GM19043 (cell line): ENCODE results near the gene PSG2.
"Not testable (repeated sequence)": the region's sequence is repeated elsewhere in the genome, so short reads cannot be mapped to it uniquely, and the experiment has no call there.

Source experiments
- ATAC-seq: cut with Tn5 transposase; IDR thresholded peaks from one replicate; pipeline ENCODE4 v1.9.1; 2021; ENCODE audit warnings: low read depth; ENCODE audit not compliant: unreplicated experiment

The PSG2 gene

DNA sequence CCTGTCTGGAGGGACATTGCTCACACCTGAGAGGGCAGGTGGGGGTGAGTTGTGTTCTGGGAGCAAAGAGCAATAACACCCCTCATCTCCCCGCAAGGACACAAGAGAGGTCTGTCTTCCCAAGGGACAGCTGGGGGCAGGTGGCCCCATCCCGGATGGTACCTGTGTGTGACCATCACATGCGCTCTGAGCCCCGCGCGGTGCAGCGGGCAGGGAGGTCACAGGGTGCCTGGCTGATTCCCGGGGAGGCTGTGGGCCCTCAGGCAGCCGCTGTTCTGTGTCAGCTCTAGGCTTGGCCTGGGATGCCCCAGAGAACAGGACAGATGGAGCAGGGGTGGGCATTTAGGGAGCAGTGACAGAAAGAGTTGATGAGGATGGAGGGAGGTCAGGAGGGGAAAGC, 1.2 kb upstream of the PSG2 start:
- ATAC-seq: not testable (repeated sequence)

DNA sequence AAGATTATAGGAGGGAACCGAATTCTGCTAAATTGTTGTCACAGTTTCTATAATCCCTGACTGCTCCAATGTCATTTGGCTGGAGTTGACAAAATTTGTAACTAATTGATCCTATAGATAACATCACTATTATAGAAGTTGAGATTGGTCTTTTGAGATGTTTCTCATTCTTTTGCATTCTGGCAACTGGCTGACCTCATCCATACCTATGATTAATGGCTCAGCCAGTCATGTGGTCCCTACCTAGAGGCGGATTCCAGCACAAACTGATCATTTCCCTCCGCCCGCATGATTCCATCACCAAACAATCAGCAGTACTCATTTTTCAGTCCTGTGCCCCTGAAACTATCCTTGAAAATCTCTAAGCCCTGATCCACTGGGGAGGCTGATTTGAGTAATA, 4.2 kb downstream of the PSG2 start:
- no peak for ATAC-seq

DNA sequence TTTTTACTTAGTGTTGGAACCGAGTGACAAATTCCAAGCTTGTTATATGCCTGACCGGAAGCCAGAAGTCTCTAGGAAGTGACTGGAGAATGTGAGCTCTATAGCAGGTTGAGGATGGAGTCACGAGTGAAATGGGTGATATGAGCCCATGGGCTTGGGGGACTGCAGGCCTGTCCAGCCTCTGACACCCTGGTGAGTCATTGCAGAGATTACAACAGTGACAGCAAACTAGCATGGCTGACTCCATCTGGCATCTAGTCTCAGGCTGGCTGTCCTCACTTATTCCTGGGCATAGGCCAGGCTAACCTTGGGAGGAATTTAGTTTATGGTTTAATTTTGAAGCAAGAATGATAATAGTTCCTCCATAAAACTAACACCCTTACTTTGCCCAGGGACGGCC, 4.6 kb downstream of the PSG2 start:
- ATAC-seq: not testable (repeated sequence)

DNA sequence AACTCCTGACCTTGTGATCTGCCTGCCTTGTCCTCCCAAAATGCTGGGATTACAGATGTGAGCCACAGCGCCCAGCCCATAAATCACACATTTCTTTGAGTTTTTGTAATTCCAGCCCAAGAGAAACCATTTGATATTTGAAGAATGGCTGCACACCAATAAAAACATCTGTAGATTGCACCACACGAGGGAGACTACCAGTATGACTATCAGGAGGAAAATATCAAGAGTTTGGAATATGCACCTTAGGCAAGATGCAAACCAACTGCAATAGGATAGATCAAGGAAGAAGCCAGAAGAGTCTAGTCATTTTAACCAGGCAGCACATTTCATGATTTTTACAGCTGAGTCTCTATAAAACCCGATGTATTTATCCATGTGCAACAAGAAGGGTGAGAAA, 20.1 kb downstream of the PSG2 start:
- not testable (repeated sequence) for ATAC-seq

DNA sequence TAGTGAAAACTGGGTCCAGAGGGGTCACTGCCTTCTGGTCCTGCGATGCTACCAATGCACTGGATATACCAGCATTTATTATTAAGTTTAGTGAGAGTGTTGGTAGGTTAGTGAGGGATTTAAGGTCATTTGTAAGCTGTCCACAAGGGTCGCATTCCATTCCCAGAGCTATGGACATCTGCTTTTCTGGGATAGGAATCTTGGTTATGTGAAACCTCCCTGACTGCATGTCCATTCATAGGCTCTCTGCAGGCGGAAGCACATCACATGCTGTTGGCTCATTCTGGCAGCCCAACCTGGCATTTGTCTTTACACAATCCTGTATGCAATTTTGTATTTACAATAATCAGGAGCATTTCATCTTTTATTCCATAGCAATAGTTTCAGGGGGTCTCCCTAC, 21.2 kb downstream of the PSG2 start:
- ATAC-seq: not testable (repeated sequence)

DNA sequence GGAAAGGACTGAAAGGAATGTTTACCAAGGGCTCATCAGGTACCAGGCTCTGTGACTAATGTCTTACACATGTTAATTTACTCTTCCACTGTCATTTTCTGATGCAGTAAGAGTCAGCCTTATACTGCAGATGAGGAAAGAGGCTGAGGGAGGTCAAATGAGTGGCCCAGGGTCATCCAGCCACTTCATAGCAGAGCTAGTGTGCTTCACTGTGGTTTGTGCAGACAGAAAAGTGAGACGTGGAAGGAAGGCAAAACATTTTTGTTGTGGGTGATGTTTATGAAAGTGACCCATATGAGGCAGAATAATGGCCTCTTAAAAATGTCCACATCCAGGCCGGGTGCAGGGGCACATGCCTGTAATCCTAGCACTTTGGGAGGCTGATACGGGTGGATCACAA, 22.2 kb downstream of the PSG2 start:
- ATAC-seq: not testable (repeated sequence)

DNA sequence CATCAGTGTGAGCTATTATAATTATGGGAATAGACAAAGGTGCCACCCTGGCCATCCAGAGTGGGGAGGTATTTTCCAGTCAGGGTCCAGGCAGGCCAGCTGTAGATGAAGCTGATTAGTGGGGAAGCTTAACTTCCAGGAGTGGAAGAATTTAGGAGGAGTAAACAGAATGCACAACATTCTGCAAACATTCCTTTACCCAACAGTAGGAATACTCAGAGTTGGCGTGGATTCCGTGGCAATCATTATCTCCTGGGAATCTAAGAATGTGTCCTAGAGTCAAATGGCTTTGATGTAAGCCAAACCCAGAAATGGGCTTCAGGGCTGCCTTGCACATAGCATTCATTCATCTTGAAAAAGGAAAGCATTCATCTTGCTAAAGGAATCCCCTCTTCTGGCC, 23.0 kb downstream of the PSG2 start:
- ATAC-seq: not testable (repeated sequence)

DNA sequence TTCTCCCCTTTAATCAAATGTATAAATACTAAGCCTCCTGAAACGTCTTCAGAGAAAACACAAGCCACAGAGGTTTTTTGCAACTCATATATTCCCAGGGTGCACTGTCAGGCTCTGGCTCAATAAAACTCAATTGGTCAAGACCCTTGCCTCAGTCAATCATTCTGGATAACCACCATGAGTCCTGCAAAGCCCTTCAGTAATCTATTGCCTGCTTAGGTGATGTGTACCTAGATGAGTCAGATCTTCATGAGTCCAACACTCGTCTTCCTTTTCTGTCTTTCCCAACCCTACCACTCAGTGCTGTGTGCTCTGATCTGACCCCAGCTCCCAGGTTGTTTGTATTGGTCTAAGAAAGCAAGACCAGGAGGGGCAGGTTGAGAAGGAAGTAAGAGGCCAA, 24.1 kb downstream of the PSG2 start:
- not testable (repeated sequence) for ATAC-seq

DNA sequence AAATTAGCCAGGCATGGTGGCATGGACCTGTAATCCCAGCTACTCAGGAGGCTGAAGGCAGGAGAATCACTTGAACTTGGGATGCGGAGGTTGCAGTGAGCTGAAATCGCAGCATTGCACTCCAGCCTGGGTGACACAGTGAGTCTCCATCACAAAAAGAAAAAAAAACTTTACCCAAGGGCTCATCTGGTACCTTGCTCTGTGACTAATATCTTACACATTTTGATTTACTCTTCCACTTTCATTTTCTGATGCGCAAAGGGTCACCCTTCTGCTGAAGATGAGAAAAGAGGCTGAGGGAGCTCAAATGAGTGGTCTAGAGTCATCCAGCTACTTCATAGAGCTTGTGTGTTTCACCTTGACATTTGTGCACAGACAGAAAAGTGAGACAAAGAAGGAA, 34.5 kb downstream of the PSG2 start:
- not testable (repeated sequence) for ATAC-seq

DNA sequence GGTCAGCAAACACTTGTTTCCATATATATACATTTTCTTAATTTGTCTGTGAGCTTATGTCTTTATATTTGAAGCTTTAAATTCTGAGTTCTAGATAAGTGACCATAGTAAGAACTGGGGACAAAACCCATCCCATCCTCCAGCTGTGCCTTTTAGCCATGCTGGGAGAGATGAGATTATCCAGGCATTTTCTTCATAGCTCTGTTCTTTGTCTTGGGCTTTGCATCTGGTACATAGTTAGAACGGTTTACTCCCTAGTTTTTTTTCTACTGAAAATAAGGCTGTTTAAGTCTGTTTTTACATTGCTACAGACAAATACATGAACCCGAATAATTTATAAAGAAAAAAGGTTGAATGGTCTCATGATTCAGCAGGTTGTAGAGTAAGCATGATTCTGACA, 35.9 kb downstream of the PSG2 start:
- ATAC-seq: not testable (repeated sequence)

DNA sequence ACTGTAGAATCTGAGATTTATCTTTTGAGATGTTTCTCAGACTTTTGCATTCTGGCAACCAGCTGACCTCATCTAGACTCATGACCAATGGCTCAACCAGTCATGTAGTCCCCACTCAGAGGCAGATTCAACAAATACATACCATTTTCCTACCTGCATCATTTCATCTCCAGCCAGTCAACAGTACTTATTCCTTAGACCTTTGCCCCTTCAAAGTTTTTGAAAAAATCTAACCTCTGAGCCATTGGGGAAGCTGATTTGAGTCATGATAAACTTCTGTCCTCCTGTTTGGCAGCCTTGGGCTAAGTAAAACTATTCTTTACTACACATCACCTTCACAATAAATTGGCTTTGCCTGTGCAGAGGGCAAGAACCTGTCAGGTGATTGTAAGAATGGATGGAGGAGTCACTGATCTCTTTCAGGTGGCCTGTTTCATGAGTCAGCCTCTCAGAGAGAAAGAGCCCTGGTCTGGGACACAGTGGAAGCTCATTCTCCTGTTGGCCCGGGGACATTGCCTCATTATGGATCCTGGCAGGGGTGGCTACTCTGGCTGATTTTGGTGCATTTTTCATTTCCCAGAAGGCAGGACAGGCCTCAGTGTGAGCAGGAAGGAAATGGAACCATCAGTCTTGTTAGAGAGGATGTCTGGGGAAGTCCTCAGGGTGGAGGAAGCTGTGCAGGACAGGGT, 38.9 kb downstream of the PSG2 start:
- not testable (repeated sequence) for ATAC-seq

DNA sequence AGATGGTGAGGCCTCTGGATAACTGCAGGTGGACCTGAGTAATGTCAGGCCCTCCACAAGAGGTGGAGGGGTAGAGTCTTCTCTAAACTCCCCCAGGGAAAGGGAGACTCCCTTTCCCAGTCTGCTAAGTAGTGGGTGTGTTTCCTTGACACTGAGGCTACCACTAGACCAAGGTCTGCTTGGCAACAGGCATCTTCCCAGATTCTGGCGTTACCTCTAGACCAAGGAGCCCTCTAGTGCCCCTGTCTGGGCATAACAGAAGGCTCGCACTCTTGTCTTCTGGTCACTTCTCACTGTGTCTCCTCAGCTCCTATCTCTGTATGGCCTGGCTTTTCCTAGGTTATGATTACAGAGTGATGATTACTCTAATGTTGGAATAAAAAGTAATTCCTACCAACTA, 50.9 kb downstream of the PSG2 start:
- not testable (repeated sequence) for ATAC-seq

DNA sequence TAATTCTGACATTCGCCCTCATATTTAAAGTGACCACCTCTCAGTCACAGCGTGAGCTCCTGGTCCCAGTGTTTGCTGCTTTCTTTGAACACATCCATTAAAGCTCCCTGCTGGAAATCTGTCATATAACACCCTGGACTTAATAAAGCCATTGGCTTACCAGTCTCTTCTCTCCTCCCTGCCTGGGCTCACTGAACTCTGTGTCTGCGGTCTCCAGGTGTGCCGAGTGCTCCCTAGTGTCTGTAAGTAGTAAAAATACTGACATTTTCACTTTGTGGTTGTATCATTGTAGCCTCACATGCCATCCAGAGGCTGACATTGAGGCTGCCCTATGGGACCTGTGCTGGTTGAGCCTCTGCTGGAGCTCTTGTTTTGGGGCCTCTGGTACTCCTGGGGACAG, 53.6 kb downstream of the PSG2 start:
- ATAC-seq: no peak

DNA sequence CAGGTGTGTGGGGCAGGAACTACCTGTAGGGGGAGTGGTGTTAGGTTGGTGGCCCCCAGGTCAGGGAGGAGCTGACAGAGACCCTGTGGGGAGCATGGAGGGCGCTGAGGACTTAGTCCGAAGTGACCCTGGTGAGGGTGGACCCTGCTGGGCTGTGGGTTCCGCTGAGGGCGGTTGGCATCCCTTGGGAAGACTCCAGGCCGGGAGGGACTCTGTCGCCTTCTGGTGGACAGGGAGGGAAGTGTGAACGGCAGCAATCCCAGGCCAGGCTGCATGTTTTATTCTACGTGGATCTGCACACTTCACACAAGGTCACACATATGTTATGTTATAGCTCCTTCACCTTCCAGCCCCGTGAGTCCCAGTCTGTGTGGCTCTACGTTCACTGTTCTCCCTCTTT, 54.5 kb downstream of the PSG2 start:
- ATAC-seq: not testable (repeated sequence)

DNA sequence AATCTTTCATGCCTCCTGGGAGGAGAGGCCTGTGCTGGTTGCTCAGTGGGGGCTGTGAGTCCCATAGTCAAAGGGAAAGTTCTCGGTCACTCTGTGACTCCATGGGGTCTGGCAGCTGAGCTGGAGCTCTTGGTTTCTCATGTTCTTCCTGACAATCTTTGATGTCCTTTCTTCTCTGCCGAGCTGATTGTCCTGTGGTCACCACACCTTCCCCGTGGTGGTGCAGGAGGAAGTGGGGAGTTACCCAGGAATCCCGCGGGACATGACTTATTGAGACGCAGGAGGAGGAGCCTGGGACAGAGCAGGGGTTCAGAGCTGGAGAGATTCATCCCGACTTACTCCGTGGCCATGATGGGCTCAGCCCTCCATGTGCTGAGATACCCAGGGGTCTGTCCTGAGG, 55.4 kb downstream of the PSG2 start:
- ATAC-seq: not testable (repeated sequence)

DNA sequence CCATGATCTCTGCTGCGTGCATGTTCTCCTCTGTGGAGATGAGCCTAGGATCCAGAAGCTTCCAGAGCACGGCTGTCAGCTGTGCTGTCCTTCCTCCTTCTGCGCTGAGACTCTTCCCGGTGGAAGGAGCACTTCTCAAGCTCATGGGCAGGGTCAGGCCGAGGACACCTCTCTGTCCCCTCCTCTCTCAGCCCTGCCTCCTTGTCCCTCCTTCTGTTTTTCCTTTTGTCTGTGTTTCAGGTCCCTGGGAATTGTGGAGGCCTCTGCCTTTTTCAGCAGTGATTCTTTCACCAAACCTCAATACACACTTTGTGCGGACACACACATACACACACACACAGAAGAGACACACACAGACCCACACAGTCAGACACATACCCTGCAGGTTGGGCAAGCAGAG, 56.1 kb downstream of the PSG2 start, which contains the start of gene PSG11:
Gene PSG11, minus strand, starts transcription at position 101 of the 400 bp plus-strand sequence. Its CDS starts 97 bp downstream, at position 4.
- ATAC-seq: not testable (repeated sequence)

DNA sequence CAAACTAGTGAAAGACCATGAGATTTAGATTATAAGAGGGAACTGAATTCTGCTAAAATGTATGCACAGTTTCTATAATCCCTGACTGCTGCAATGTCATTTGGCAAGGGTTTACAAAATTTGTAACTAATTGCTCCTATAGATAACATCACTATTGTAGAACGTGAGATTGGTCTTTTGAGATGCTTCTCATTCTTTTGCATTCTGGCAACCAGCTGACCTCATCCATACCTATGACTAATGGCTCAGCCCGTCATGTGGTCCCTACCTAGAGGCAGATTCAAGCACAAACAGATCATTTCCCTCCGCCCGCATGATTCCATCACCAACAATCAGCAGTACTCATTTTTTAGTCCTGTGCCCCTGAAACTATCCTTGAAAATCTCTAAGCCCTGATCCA, 60.4 kb downstream of the PSG2 start:
- ATAC-seq: not testable (repeated sequence)

DNA sequence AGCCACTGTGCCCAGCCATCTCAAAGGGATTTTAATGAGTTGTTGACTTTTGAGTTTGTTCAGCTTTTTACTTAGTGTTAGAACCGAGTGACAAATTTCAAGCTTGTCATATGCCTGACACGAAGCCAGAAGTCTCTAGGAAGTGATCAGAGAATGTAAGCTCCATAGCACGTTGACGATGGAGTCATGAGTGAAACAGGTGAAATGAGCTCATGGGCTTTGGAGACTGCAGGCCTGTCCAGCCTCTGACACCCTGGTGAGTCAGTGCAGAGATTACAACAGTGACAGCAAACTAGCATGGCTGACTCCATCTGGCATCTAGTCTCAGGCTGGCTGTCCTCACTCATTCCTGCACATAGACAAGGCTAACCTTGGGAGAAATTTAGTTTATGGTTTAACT, 60.9 kb downstream of the PSG2 start:
- ATAC-seq: not testable (repeated sequence)

DNA sequence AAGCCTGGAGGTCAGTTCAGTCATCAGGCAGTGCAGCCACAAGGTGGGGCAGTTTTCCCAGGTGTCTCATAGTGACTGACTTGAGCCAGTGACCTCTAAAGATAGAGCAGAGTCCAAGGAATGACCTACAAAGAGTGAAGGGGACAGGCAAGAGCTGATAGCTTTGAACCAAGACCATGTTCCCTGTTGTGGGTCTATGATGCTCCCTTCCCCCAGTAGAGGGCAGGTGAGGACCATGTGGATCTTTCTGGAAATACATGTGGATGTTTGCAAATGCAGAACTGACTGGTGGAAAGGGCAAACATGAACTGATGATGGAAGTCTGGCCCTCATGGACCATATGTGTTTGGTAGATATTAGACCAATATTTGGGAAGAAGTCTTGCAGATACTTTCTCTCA, 62.9 kb downstream of the PSG2 start:
- ATAC-seq: not testable (repeated sequence)
